ENCODE data around the gene ATP2C2.

Gene ATP2C2

DNA sequence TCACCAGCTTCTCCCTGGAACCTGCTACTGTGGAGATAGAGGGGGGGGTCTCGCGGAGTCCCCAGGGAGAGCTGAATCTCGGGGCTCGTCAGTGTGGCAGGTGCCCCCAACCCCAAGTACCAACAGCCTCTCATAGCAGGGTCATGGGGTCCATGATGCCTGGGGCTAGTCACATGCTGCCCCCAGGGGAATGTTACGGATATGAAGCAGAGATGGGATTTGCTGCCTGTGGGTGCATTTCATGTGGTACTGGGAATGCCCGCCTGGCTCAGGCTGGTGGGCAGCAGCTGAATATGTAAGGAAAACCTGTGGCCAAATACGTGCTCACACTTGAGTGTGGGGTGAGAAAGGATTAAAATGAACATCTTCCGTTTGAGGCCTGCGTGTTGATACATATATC lies 86.7 kb downstream of the ATP2C2 start:
- DNase-seq: no peak

DNA sequence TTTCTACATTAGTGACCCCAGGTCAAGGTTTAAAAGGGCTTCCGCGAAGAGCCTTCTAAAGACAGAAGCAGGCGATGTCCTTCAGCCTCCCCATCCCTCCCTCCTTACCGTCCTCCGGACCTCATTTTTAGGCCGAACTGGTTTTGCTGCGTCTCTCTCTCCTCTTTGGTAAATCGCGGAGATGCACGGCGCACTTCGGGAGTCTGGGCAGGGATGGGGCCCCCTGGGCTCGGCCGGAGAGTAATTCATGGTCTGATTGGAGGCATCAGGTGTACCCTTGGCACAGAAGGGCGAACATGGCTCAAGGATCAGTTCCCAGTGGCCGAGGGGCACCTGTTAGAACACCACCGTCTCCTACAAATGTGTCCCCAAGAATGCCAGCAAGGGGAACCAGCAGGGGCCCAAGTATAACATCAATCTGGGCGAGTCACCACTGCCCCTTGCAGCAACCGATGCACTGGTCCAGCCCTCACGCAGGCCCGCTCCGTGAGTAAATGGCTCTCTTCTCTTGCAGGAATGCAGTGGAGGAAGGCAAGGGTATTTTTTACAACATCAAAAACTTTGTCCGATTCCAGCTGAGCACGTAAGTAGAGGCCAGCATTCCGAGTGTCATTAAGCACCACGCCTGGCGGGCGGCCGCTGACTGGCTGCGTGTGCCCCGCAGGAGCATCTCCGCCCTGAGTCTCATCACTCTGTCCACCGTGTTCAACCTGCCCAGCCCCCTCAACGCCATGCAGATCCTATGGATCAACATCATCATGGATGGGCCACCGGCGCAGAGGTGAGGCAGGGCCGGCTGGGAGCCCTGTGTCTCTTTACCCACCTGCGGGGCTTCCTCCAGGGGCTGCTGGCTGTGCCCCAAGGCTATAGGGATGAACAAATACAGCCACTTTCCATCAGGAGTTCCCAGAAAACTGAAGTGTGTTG lies 90.5 kb downstream of the ATP2C2 start:
- DNase-seq: no peak

DNA sequence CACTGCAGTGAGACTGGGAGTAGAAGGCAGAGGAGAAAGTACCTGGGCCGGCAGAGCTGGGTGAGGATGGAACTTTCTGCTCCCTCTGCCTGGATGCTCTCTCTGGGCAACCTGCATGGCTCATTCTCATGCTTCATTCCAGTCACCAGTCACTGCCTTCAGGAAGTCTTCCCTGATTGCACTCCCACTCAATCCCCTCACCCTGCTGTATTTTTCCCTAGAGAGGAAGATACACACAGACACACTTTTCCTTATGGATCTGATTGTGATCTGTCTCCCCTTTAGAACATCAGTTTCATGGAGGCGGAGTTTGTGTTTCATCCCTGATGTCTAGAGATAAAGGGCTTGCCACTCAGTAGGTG lies 91.2 kb downstream of the ATP2C2 start:
- DNase-seq: no peak

DNA sequence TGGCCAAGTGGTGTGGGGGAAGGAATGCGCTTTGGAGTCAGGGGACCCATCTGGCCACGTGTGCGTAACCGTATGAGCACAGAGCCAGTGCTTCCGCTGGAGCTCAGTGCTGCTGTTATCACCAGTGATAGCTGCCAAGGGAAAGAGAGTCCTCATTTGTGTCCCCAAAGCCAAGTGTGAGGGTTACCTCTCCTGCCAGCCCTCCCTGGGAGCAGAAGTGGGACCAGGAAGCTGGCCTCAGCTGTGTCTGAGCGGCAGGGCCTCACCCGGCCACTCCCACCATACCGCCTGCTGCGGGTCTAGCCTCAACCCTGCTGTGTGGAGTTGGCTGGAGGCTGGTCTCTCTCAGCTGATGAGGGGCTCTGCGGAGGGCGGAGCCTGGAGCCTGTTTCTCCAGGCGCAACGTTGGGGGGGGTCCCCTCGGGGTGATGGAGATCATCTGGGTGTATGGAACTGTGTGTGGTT lies 91.6 kb downstream of the ATP2C2 start:
- DNase-seq: no peak

DNA sequence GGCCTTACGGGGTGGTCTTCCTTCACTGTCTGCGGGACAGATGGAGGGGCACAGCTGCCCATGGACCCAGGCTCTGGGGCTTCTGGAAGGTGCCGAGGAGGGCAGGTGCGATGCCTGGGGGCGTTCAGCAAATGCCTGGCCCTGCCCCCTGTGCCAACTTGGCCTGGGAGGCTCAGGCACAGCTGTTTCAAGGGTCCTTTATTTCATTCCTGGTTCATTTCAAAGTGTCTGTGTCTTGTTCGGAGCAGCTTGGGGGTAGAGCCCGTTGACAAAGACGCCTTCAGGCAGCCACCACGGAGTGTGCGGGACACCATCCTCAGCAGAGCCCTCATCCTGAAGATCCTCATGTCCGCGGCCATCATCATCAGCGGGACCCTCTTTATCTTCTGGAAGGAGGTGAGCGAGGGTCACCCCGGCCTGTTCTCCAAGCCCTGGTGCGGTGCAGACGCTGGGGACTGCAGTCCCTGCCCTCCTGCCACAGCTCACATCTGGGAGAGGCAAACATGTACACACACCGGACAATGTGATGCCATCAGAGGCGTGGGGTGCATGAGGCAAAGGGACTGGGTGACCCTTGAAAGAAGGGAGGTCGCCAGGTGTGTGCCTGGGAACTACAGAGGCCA lies 92.2 kb downstream of the ATP2C2 start:
- no peak for DNase-seq

DNA sequence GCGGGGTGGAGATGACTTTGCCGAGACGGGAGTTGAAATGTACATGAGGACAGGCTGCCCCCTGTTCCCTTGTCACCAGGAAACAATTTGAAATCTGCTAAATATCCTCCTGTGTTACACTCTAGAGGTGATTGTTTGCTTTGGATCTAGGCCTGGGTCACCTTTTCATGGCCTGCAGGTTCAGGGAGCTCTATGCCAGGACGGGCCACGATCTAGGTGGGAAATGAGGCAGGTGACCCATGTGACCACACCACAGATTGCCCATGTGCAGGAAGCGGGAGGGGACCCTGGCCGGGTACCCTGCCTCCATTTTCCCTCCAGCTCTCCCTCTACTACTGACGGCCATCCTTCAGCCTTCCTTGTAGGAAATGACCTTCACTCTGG lies 92.7 kb downstream of the ATP2C2 start:
- DNase-seq: no peak

DNA sequence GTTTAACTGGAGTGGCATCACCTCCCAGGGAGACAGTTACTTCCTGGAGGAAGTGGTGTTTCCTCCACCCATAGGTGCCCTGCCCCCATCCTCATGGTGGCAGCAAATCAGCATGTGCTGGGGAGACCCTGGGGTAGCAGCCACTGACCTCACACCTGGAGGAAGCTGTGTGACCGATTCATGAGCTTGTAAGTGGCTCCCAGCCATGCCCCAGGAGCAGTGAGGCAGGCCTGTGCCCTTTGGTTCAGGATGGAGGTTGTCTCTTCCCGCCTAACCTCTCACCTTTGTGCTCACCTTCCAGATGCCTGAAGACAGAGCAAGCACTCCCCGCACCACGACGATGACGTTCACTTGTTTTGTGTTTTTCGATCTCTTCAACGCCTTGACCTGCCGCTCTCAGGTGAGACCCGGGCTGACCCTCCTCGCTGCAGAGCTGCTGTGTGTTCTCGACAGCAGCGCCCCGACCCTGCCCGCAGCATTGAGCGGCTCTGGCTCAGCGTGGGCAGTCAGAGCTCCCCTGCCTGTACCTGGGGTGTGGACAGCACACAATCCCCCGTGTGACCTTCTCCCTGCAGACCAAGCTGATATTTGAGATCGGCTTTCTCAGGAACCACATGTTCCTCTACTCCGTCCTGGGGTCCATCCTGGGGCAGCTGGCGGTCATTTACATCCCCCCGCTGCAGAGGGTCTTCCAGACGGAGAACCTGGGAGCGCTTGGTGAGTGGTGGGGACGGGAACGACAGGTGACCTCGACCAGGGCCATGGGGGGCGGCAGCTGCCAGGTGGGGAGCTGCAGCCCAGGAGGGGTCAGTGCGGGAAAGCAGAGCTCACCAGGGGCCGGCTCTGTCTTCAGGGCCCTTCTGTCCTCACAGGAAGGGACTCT lies 93.3 kb downstream of the ATP2C2 start:
- no peak for DNase-seq

DNA sequence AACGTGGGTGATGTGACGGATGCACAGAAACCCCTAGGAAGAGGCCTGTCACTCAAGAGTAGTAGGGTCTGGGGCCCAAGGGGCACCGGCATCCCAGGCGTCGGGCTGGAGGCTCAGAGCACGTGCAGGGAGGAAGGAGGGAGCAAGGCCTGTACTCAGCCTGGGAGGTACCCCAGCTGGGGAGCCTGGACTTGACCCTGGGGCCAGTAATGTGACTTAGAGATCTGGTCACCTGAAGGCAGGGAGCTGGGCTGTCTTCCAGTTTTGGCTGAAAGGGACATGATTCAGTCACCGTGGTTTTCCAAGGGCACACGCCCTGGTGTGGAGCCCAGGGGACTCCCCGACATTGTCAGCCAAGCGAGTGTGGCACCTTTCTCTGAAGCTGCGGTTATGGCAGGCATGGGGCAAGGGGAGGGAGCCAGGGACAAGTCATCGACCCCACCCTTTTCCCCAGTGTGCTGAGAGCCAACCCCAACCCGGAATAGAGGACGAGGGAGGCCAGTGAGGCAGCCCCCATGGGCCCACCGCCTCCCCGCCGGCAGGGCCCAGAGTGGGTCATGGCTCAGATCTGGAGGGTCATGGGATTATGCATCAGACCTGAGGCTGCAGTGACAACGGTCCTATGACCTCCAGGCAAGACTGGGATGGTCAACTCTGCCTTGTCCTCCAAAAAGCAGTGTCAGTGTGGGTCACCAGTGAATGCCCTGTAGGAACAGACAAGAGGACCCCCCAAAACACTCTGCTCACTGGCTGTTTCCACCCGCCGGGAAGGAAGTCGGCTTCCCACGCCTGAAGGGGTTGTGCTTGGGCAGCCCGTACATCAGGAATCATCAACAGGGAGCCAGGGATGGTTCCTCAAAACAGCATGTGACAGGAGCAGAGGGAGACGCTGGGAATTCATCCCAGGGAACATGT lies 94.2 kb downstream of the ATP2C2 start:
- DNase-seq: no peak

DNA sequence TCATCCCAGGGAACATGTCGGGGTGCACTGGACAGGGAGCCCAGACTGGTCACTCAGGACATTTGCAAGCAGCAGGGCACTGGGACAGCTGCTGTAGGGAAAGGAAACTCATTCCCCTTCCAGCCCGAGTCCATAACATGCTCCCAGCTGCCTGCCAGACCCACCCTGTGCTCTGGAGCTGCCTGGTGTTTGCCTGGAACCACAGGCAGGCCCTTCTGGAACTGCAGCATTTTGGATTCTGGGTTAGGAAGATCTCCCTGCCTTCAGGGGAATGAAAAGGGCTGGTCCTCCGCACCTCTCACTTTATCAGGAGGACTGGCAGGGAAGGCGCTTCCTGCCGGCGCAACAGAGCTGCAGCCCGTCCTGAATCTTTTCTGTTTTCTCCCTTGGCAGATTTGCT lies 94.9 kb downstream of the ATP2C2 start:
- no peak for DNase-seq

DNA sequence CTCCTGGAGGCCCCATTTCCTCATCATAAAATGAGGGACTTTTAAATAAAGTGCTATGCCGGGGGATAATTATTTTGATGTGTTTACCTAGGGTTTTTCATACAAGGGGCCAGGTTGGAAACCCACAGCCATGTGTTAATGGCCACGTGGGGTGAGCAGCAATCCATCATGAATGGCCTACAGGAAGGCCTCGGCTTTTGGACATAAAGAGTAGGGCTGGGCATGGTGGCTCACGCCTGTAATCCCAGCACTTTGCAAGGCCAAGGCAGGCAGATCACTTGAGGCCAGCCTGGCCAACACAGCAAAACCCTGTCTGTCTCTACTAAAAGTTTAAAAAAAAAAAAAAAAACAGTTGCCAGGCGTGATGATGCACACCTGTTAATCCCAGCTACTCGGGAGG lies 95.8 kb downstream of the ATP2C2 start:
- no peak for DNase-seq

DNA sequence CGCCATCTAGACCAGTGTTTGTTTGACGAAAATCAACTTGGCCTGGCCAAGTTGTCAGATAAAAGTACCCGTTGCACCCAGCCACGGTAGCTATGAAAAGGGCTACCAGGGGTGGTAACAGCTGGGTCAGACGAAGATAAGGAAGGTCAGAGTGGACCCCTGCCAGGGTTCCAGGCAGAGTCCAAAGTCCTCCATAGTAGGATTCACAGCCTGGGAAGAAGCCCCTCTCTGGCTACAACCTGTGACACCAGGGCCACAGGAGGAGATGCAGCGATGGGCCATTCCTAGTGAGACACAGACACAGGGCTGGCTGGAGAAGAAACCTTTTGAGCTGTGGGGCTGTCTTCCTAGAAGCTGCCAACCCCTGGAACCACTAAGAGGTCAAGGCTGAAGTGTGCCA lies 96.8 kb downstream of the ATP2C2 start:
- no peak for DNase-seq

DNA sequence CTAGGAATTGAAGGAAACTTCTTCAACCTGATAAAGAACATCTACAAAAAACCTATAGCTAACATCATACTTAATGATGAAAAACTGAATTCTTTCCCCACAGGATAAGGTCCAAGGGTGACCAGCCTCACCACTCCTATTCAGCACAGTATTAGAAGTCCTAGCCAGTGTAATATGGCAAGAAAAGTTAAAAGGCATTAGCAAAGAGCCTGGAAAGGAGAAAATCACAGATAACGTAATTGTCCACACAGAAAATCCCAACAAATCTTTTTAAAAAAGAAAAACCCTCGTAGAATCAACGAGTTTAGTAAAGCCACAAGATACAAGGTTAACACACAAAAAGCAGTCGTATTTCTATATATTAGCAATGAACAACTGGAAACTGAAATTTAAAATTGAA lies 98.4 kb downstream of the ATP2C2 start:
- DNase-seq: no peak

DNA sequence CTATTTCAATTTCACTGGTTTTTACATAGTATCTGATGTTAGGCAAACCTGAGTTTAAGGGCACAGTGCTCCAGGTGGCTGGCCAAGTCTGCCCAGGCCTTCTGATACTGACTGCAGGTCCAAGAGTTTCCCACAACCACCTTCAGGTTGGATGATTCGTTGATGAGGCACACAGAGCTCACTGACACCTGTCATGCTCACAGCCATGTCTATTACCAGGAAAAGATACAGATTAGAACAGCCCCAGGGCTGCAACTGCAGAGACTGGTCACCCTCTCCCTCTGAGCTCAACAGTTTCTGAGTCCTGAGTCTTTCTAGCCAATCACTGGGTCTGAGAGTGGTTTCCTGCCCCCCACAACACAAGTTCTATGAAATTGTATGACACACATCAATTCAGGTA lies 98.9 kb downstream of the ATP2C2 start:
- no peak for DNase-seq

DNA sequence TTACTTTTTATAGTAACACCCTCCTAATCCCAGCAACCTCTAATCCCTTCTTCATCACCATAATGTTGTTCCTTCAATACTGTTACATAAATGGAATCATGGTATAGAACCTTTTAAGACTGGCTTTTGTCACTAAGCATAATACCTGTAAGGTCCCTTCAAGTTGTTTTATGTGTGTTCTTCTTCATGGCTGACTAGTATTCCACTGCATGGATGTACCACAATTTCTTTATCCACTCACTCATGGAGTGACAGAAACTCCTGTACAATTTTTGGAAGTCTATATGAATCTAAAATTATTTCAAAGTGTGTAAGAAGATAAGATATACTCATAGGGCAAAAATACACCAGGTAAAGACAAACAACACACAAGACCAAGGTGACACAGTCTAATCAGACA lies 99.4 kb downstream of the ATP2C2 start:
- DNase-seq: no peak

DNA sequence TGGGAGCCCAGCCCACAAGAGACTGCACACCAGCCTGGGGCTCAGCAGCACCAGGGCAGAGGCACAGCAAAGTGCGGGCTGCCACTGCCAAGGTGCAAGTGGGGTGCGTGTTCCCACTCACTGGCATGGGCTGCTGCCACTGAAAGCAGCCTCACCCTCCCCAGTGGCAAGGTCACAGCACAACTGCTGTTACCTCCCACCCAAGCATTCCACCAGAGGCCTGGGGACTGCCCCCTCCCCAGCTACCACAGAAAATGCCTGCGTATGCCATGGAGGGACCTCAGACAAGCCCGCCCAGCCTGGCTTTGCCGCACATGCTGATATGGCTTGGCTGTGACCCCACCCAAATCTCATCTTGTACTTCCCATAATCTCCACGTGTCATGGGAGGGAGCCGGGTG lies 103.0 kb downstream of the ATP2C2 start:
- no peak for DNase-seq

DNA sequence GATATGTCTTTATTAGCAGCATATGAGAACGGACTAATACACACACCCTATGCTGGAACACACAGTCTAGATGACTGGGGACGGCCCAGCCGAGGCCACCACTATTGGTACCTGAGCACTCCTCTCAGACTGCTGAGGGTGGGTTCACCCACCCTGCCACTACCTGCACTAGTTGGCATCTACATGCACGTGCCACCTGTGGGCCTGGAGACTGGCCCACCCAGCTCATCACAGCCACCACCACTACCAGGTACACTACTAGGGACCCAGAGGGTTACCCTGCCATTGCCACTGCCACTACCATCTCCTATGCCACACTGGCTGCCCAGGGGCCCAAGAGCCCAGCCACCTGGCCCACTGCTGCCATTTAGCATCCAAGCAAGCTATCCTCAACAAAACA lies 103.6 kb downstream of the ATP2C2 start:
- DNase-seq: no peak

DNA sequence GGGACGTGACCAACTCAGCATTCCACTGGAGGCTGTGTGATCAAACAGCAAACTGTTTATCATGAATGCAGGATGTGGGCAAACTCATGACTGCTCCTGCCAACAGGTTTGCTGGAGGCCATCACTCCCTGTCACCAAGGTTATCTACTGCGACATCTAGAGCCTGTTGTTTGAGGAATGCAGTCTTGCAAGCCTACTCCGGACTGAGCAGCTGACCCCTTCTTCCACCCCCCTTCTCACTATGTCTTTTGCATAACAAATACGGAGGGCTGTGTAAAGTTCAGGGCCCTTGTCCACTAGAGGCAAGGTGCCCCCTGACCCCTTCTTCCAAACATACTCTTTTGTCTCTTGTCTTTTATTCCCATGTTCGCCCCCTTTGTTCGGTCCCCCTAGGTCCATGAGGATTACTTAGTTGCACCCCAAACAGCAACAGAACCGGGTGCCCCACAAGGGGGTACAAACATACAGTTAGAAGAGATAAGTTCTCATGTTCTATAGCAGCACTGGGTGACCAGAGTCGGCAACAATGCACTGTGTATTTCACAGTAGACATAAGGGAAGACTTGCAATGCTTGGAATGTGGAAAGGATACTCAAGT lies 107.4 kb downstream of the ATP2C2 start:
- DNase-seq: no peak

DNA sequence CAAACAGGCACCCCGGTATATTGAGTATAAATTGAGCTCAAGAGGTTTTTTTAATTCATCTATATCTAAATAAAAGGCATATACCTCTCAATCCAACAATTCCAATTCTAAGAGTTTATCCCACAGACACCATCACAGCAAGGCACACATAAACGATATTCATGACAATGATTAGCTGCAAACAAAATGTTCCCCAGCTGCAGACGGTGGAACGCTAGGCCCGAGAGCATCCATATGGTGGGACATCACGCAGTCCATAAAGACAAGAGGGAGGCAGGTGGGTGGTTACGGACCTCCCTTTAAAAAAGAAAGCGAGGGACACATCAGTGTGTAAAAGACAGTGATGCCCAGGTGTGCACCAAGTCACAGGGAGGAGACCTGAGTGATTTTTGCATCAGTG lies 108.1 kb downstream of the ATP2C2 start:
- no peak for DNase-seq

DNA sequence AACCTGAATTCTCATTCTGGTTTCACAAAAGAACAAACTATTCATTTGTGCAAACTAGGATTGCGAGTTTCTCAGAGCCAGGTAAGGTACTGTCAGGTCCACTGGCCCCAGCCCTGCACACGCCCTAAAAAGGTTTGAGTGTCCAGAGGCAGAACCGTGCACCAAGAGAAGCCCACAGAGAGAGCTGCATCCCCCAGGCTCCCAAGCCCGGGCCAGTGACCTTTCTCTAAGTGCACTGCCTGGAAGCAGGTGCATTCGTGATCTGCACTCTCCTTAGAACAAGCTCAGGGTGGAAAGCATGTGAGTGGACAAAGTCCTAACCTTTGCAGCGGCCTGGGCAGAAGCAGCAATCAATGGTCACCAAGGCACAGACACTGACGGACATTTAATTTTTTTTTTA lies 109.3 kb downstream of the ATP2C2 start:
- DNase-seq: no peak

DNA sequence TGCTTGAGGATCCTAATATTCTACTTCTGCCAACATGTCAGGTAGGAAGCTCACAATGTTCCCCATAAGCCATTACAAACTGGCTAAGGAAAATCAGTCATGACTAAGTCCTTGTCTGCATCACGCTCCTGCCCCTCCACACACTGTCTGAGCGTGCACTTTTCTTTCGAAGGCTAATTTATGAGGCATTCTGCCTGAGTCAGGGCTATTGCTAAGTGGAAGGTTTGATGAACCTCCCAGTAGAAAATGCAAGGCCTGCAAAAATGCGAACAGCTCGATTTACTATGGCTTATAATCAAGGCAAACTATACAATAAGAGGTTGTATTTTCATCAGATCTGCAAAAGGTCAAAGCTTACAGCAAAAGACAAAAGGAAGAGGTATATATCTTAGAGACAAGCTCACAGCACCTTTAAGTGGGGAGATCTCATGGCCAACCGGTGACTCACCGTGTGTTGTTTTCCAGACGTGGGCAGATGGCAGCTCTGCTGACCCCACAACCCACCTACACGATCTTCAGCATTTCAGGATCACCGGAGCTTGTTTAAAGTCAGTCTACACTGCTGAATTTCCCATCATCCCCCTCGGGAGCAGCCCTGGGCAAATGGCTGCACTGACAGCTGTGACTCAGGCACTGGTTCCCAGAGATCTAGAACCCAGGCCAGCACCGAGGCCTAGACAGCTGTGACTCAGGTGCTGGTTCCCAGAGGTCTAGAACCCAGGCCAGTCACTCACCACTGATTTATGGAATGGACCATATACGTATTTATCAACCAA lies 110.0 kb downstream of the ATP2C2 start:
- DNase-seq: no peak
